Ovary (tissue), 9 donors: ENCODE results near the gene RAC2. TPM values are rescaled to one million over a fixed set of nuclear protein-coding genes. Genes with fewer than 3 reads are reported as not detected.

Source experiments
- DNase-seq, 5 donors: peaks; one replicate each; pipeline ENCODE4 v3.0.0-alpha.2; 2019 to 2020
- H3K27ac ChIP-seq, 2 donors: fragments of 200-600 bp; one replicate each; pipeline versions ENCODE4 v1.5.1 to v1.8.0; 2019 to 2022
- H3K27me3 ChIP-seq: fragments of 200-600 bp; one replicate; pipeline ENCODE4 v1.8.0; 2022
- H3K36me3 ChIP-seq: fragments of 200-600 bp; sonication (generic); one replicate; pipeline ENCODE4 v1.5.1; 2019
- H3K4me1 ChIP-seq: one replicate; pipeline ENCODE4 v1.8.1; 2013; ENCODE audit warnings: mild to moderate bottlenecking, moderate library complexity; ENCODE audit not compliant: insufficient read depth
- H3K4me3 ChIP-seq: fragments of 200-600 bp; sonication (generic); one replicate; pipeline ENCODE4 v1.5.1; 2017
- H3K9me3 ChIP-seq, 2 donors: fragments of 200-600 bp in 1 of 2; sonication (generic) in 1 of 2; one replicate each; pipeline versions ENCODE4 v1.5.1 to v1.8.1; 2013 to 2019; ENCODE audit warnings: mild to moderate bottlenecking in 1 of 2, moderate library complexity in 1 of 2
- CTCF ChIP-seq, 3 donors: fragments of 450-650 bp in 2 of 3; fragments of 200-600 bp in 1 of 3; IDR thresholded peaks; one replicate each; pipeline versions ENCODE4 v1.5.1 to v1.8.0; 2016 to 2022; ENCODE audit warnings: antibody characterized with exemption in 3 of 3, mild to moderate bottlenecking in 1 of 3
- EP300 ChIP-seq: sonication (generic); formaldehyde crosslinking; IDR thresholded peaks from one replicate; pipeline ENCODE4 v1.6.1; 2017; ENCODE audit warnings: antibody characterized with exemption
- POLR2A ChIP-seq: fragments of 450-650 bp; IDR thresholded peaks from one replicate; pipeline ENCODE4 v1.6.1; 2017; ENCODE audit warnings: antibody characterized with exemption, mild to moderate bottlenecking, moderate library complexity
- WGBS, 3 donors: extraction: QIAGEN DNeasy Blood & Tissue Kit in 1 of 3; methylation state at CpG; one replicate each; pipeline versions ENCODE4 v1.1.5 to v1.1.7; 2013 to 2017; 5-methylcytosine and 5-hydroxymethylcytosine counted together
- intact Hi-C, 4 donors: fragments of 100-400 bp; cut with DNase I; formaldehyde crosslinking; loops; one replicate each; pipeline versions ENCODE4 v1.11.0 to v1.15.1; 2022 to 2023
- polyA plus RNA-seq, 2 donors: library from polyadenylated mRNA; stranded (reverse); fragments of 200-250 nt in 1 of 2; fragments of 350-450 nt in 1 of 2; fragmentation: Illumina TruSeq in 1 of 2; extraction: RNeasy Lipid Tissue Mini Kit (QIAGEN cat#74804) in 1 of 2; gene quantifications; one replicate each; pipeline ENCODE4 v1.2.3, GENCODE V29; 2013 to 2014
- total RNA-seq, 7 donors: library from RNA; depleted of rRNA in 2 of 7; stranded (reverse); fragments of >200 nt in 2 of 7; fragmentation: NEBNext Ultra II Directional in 3 of 7; extraction: Animal tissue kit (Norgen Biotek cat#: 25700) in 3 of 7; gene quantifications; one replicate each; pipeline versions ENCODE4 v1.1.0 to v1.2.4, GENCODE V29; 2016 to 2023
- donor health status: DM: no; HTN: no; CAD: no; lungs with moderate emphysema.
- donor health status: DM: no; HTN: no; CAD: no.
- donor health status: Bipolar disorder and iron deficiency.
- donor health status: DM: yes; HTN: yes; CAD: no.
- donor health status: DM: no; HTN: no; CAD: no.
- donor health status: DM: yes; HTN: yes; CAD: no.

RAC2 gene
- total and polyA plus RNA-seq, 9 donors: 2.3 to 18.4 (median 6.0) TPM

- H3K4me3 ChIP-seq: peak within 1 kb of the TSS; percentile 37
- TF ChIP-seq CTCF (IDR thresholded peaks at IDR 0.05) (no peak), POLR2A (no peak), EP300 (no peak)
- peak; percentile 53 to 72 (median 61) for DNase-seq
- no peaks in the 10 kb centered on the region for H3K36me3 ChIP-seq
- peaks cover 11% of the 10 kb centered on the region for H3K4me1 ChIP-seq
- H3K27ac ChIP-seq: peak within 1 kb of the TSS; percentile 72 to 76
- intact Hi-C loops: no loop called here
- no peaks in the 10 kb centered on the region for H3K9me3 ChIP-seq
- 7 to 11% (median 8%) methylated on average over 17 of the region's 17 CpGs for WGBS, 3 donors
- no peaks in the 10 kb centered on the region for H3K27me3 ChIP-seq
Measured at GRCh38 chr22:37187891-37188761, 55.9 kb downstream of the RAC2 start, which contains the start of gene C1QTNF6. Gene C1QTNF6 (minus strand): TSS chr22:37188247. CDS start chr22:37188213, 34 bp downstream.

- no peaks in the 10 kb centered on the region for H3K27me3 ChIP-seq
- intact Hi-C loops: no loop called here
- 0 to 1% (median 1%) methylated on average over 5 of the region's 5 CpGs for WGBS, 3 donors
- no peak for DNase-seq
- H3K27ac ChIP-seq: peak overlapping the region; percentile 72 to 76
- H3K9me3 ChIP-seq: no peaks in the 10 kb centered on the region
- TF ChIP-seq CTCF (IDR thresholded peaks at IDR 0.05) (no peak), POLR2A (no peak), EP300 (no peak)
- peaks cover 11% of the 10 kb centered on the region for H3K4me1 ChIP-seq
- no peaks in the 10 kb centered on the region for H3K36me3 ChIP-seq
- H3K4me3 ChIP-seq: peak overlapping the region; percentile 37
Measured at GRCh38 chr22:37187552-37187890, 56.5 kb downstream of the RAC2 start.

GRCh38 chr22:37186997-37187522 lies 57.0 kb downstream of the RAC2 start:
- 41 to 63% (median 55%) methylated on average over 4 of the region's 4 CpGs for WGBS, 3 donors
- Histone ChIP-seq H3K36me3 (no peaks in the 10 kb centered on the region), H3K27me3 (no peaks in the 10 kb centered on the region), H3K4me1 (peaks cover 11% of the 10 kb centered on the region), H3K4me3 (no peak overlapping the region), H3K9me3 (no peaks in the 10 kb centered on the region), H3K27ac (peak overlapping the region in 1 of 2 donors; percentile 72)
- intact Hi-C loops: no loop called here
- peak in 2 of 5 donors; percentile 13 to 30 for DNase-seq
- TF ChIP-seq POLR2A (no peak), CTCF (IDR thresholded peaks at IDR 0.05) (no peak), EP300 (no peak)

- Histone ChIP-seq H3K27me3 (no peaks in the 10 kb centered on the region), H3K9me3 (no peaks in the 10 kb centered on the region), H3K4me1 (peaks cover 11% of the 10 kb centered on the region), H3K4me3 (no peak overlapping the region), H3K36me3 (no peaks in the 10 kb centered on the region), H3K27ac (no peak overlapping the region)
- 72 to 79% (median 73%) methylated on average over 9 of the region's 9 CpGs for WGBS, 3 donors
- DNase-seq: peak in 2 of 5 donors; percentile 22 to 32
- TF ChIP-seq POLR2A (no peak), CTCF (IDR thresholded peaks at IDR 0.05) (no peak), EP300 (no peak)
- intact Hi-C loops: no loop called here
Measured at GRCh38 chr22:37186228-37186996, 57.7 kb downstream of the RAC2 start.
